H1 (cell line): Measurements from ENCODE around the gene KLK12. TPM values are rescaled to one million over a fixed set of nuclear protein-coding genes. Genes with fewer than 3 reads are reported as not detected.

Source experiments
- CTCF ChIA-PET: fragments of 300-600 bp; sonication (Branson Sonifier 250); formaldehyde crosslinking; loops from one replicate; lab custom pipeline; 2021; ENCODE audit not compliant: partially characterized antibody; lab: Charles Lee
- POLR2A ChIA-PET: fragments of 300-600 bp; sonication (Branson Sonifier 250); formaldehyde crosslinking; loops from one replicate; lab custom pipeline; 2021; ENCODE audit warnings: inconsistent platforms; ENCODE audit not compliant: partially characterized antibody; lab: Charles Lee
- DNase-seq, 2 experiments: peaks; one replicate each; pipeline versions ENCODE4 v3.0.0 to v3.0.0-alpha.2; 2010 to 2022; ENCODE audit warnings: low spot score in 2 of 2, low read depth in 1 of 2, mixed read lengths in 1 of 2
- FAIRE-seq: peaks from 2 replicates; lab custom pipeline; 2011; peaks lifted over from hg19 to GRCh38; lab: Jason Lieb, UNC
- H2AFZ ChIP-seq: 2 replicates; pipeline ENCODE4 v1.8.1; 2012; ENCODE audit warnings: low read length, inconsistent platforms
- H2AK5ac ChIP-seq: 2 replicates; pipeline ENCODE4 v1.6.1; 2013; ENCODE audit warnings: low read depth, low read length
- H2BK120ac ChIP-seq: replicated peaks from 2 replicates; pipeline ENCODE3; 2013; ENCODE audit warnings: low read depth, low read length, inconsistent platforms
- H2BK12ac ChIP-seq: 2 replicates; pipeline ENCODE4 v1.6.1; 2013; ENCODE audit warnings: low read depth, low read length
- H2BK15ac ChIP-seq: 2 replicates; pipeline ENCODE4 v1.6.1; 2013; ENCODE audit warnings: low read length
- H2BK20ac ChIP-seq: 2 replicates; pipeline ENCODE4 v1.6.1; 2013; ENCODE audit warnings: low read length
- H2BK5ac ChIP-seq: 2 replicates; pipeline ENCODE4 v1.6.1; 2013; ENCODE audit warnings: low read depth, low read length
- H3K14ac ChIP-seq: 2 replicates; pipeline ENCODE4 v1.6.1; 2013; ENCODE audit warnings: inconsistent platforms; ENCODE audit not compliant: insufficient read length
- H3K18ac ChIP-seq: 2 replicates; pipeline ENCODE4 v1.6.1; 2013; ENCODE audit warnings: low read length; ENCODE audit errors: extremely low read depth
- H3K23ac ChIP-seq: 2 replicates; pipeline ENCODE4 v1.6.1; 2013; ENCODE audit warnings: inconsistent platforms; ENCODE audit not compliant: insufficient read length
- H3K23me2 ChIP-seq: 2 replicates; pipeline ENCODE4 v1.6.1; 2013; ENCODE audit warnings: low read depth, low read length
- H3K27ac ChIP-seq: 2 replicates; pipeline ENCODE4 v1.6.1; 2011; ENCODE audit warnings: low read depth, low read length, inconsistent platforms
- H3K27me3 ChIP-seq, 4 experiments: replicated peaks in 1 of 4; 1 replicate in 1 of 4; 2 replicates in 3 of 4; pipeline versions ENCODE4 v1.6.1 to v1.8.1; 2011 to 2013; ENCODE audit warnings: low read length in 3 of 4, mild to moderate bottlenecking in 3 of 4, inconsistent platforms in 2 of 4, mixed read lengths in 2 of 4, moderate library complexity in 1 of 4; ENCODE audit not compliant: control insufficient read depth in 3 of 4, insufficient read depth in 3 of 4; ENCODE audit errors: extremely low read depth in 1 of 4
- H3K36me3 ChIP-seq, 4 experiments: 2 replicates each; pipeline versions ENCODE4 v1.6.1 to v1.8.1; 2011 to 2013; ENCODE audit warnings: mild to moderate bottlenecking in 4 of 4, low read length in 3 of 4, moderate library complexity in 2 of 4, control low read depth in 1 of 4, inconsistent platforms in 1 of 4; ENCODE audit not compliant: insufficient read depth in 4 of 4, control insufficient read depth in 2 of 4
- H3K4ac ChIP-seq: replicated peaks from 2 replicates; pipeline ENCODE3; 2013; ENCODE audit warnings: low read length, low read depth, mixed read lengths, inconsistent platforms; ENCODE audit not compliant: insufficient read length
- H3K4me1 ChIP-seq, 4 experiments: replicated peaks in 1 of 4; 1 replicate in 1 of 4; 2 replicates in 3 of 4; pipeline versions ENCODE4 v1.6.1 to v1.8.1; 2011 to 2013; ENCODE audit warnings: low read length in 3 of 4, inconsistent platforms in 2 of 4, mixed read lengths in 1 of 4; ENCODE audit not compliant: insufficient read depth in 4 of 4, control insufficient read depth in 3 of 4
- H3K4me2 ChIP-seq, 2 experiments: 2 replicates each; pipeline versions ENCODE4 v1.6.1 to v1.8.1; 2011 to 2013; ENCODE audit warnings: low read depth in 2 of 2, low read length in 2 of 2, control low read depth in 1 of 2, inconsistent platforms in 1 of 2, mild to moderate bottlenecking in 1 of 2; ENCODE audit not compliant: insufficient read depth in 1 of 2
- H3K4me3 ChIP-seq, 4 experiments: fragments of 200-600, 300-600 bp in 1 of 4; sonication (generic), shearing (Covaris generic), sonication (Bioruptor Twin) in 1 of 4; 2 replicates each; pipeline versions ENCODE4 v1.5.1 to v1.8.1; 2011 to 2016; ENCODE audit warnings: low read length in 4 of 4, low read depth in 3 of 4, control low read depth in 2 of 4, inconsistent platforms in 2 of 4, mild to moderate bottlenecking in 2 of 4, mixed read lengths in 1 of 4, moderate library complexity in 1 of 4; ENCODE audit not compliant: insufficient read depth in 2 of 4; ENCODE audit errors: extremely low read depth in 1 of 4
- H3K56ac ChIP-seq: replicated peaks from 2 replicates; pipeline ENCODE3; 2013; ENCODE audit warnings: low read depth, mild to moderate bottlenecking, mixed read lengths, low read length, inconsistent platforms; ENCODE audit not compliant: insufficient read length
- H3K79me1 ChIP-seq: 2 replicates; pipeline ENCODE4 v1.6.1; 2013; ENCODE audit warnings: low read depth, low read length, control low read depth
- H3K79me2 ChIP-seq, 2 experiments: 2 replicates each; pipeline versions ENCODE4 v1.6.1 to v1.8.1; 2012 to 2013; ENCODE audit warnings: low read length in 2 of 2, mild to moderate bottlenecking in 2 of 2, inconsistent platforms in 1 of 2; ENCODE audit not compliant: insufficient read depth in 2 of 2, control insufficient read depth in 1 of 2
- H3K9ac ChIP-seq, 4 experiments: replicated peaks in 1 of 4; 1 replicate in 1 of 4; 2 replicates in 3 of 4; pipeline versions ENCODE4 v1.6.1 to v1.8.1; 2011 to 2013; ENCODE audit warnings: low read depth in 3 of 4, low read length in 3 of 4, control low read depth in 2 of 4, mild to moderate bottlenecking in 2 of 4, moderate library complexity in 2 of 4, inconsistent platforms in 1 of 4; ENCODE audit errors: extremely low read depth in 1 of 4
- H3K9me3 ChIP-seq, 2 experiments: 2 replicates each; pipeline versions ENCODE4 v1.6.1 to v1.8.1; 2012 to 2013; ENCODE audit warnings: mild to moderate bottlenecking in 2 of 2, moderate library complexity in 2 of 2, control low read depth in 1 of 2, inconsistent platforms in 1 of 2, low read depth in 1 of 2, low read length in 1 of 2, mixed read lengths in 1 of 2; ENCODE audit not compliant: insufficient read depth in 2 of 2
- H4K20me1 ChIP-seq, 2 experiments: replicated peaks in 1 of 2; 2 replicates each; pipeline versions ENCODE3 to v1.8.1; 2011 to 2013; ENCODE audit warnings: inconsistent platforms in 2 of 2, low read length in 2 of 2, mild to moderate bottlenecking in 1 of 2; ENCODE audit not compliant: insufficient read depth in 2 of 2, control insufficient read depth in 1 of 2
- H4K5ac ChIP-seq: 2 replicates; pipeline ENCODE4 v1.6.1; 2013; ENCODE audit warnings: low read length, low read depth, mixed read lengths, inconsistent platforms; ENCODE audit not compliant: insufficient read length
- H4K8ac ChIP-seq: 2 replicates; pipeline ENCODE4 v1.8.0; 2013; ENCODE audit warnings: mild to moderate bottlenecking, moderate library complexity, low read length, inconsistent platforms; ENCODE audit not compliant: insufficient read depth; ENCODE audit errors: extremely low read depth
- H4K91ac ChIP-seq: replicated peaks from 2 replicates; pipeline ENCODE3; 2013; ENCODE audit warnings: low read length, mixed read lengths, inconsistent platforms; ENCODE audit not compliant: insufficient read length
- CTCF ChIP-seq, 3 experiments: IDR thresholded peaks; 1 replicate in 2 of 3; 2 replicates in 1 of 3; pipeline versions ENCODE4 v1.5.1 to v1.6.1; 2011; ENCODE audit warnings: low read length in 3 of 3, mild to moderate bottlenecking in 3 of 3, inconsistent platforms in 2 of 3, low read depth in 1 of 3, moderate library complexity in 1 of 3; ENCODE audit not compliant: insufficient read depth in 1 of 3; ENCODE audit errors: control extremely low read depth in 1 of 3
- TAF1 ChIP-seq: IDR thresholded peaks from 2 replicates; pipeline ENCODE4 v1.6.1; 2011; ENCODE audit warnings: mild to moderate bottlenecking, low read depth, low read length
- WGBS, 2 experiments: shearing (Covaris generic) in 1 of 2; methylation state at CpG; one replicate each; pipeline versions ENCODE4 v1.1.6 to v1.1.7; 2013 to 2015; ENCODE audit warnings: low lambda C conversion rate in 2 of 2, mixed read lengths in 2 of 2, inconsistent platforms in 1 of 2, low coverage in 1 of 2, missing lambda C conversion rate in 1 of 2; ENCODE audit not compliant: insufficient replicate concordance in 2 of 2, insufficient coverage in 1 of 2, insufficient read length in 1 of 2; ENCODE audit errors: extremely low coverage in 1 of 2, missing lambda C conversion rate in 1 of 2; 5-methylcytosine and 5-hydroxymethylcytosine counted together
- polyA plus RNA-seq, 7 experiments: library from polyadenylated mRNA; depleted of rRNA in 3 of 7; stranded (reverse) in 5 of 7; unstranded in 2 of 7; fragments of >200 nt in 5 of 7; fragments of 200-250 nt in 2 of 7; gene quantifications; 1 replicate in 5 of 7; 2 replicates in 1 of 7; 4 replicates in 1 of 7; pipeline versions ENCODE4 v1.2.1 to v1.2.3, GENCODE V29; 2011 to 2013; ENCODE audit warnings: missing spikeins in 2 of 7, mixed read lengths in 2 of 7
- total RNA-seq: library from RNA; stranded (reverse); fragmentation: NEBNext Ultra II Directional; extraction: Animal tissue kit (Norgen Biotek cat#: 25700); gene quantifications from 2 replicates; pipeline ENCODE4 v1.2.1, GENCODE V29; 2021

The KLK12 gene
- total and polyA plus RNA-seq, 2 of the 8 experiments (the other 6 are each of a cell fraction or from before 2014, with no cell fraction given): 0.24 TPM; not detected in 1

DNA sequence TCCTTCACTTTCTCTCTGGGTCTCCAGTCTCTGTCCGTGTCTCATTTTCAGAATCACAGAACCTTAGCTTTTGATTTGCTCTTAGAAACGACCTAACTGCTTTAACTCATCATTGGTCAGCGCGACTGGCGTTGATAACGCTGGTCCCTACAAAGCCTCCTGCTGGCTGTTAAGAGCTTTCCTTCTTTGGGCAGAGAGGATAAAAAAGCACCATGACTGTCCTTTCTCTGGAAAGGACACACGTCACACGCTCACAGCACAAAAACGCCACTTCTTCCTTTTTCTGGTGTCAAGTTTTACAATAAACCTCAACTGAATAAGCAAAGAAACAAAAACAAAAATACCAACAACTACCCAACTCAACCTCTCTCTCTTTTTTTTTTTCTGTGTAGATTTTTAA is 1.7 kb upstream of the KLK12 start:
- Histone ChIP-seq H3K4ac (no peak overlapping the region), H3K4me2 (no peak overlapping the region), H3K23ac (no peak overlapping the region), H3K79me2 (no peaks in the 10 kb centered on the region), H2BK12ac (0 out of 2 replicates have a peak overlapping the region, but pooled peaks have one; percentile 22), H3K27me3 (no peaks in the 10 kb centered on the region), H2BK15ac (no peak overlapping the region), H3K79me1 (no peaks in the 10 kb centered on the region; the same call in 1 of the 2 replicates), H3K4me1 (peaks cover 0 to 3% (median 1%) of the 10 kb centered on the region in 4 experiments; a peak in 2 of 7 replicates), H3K9ac (no peak overlapping the region), H3K14ac (no peak overlapping the region), H3K4me3 (no peak overlapping the region), H4K5ac (no peak overlapping the region), H3K18ac (no peak overlapping the region; the same call in 1 of the 2 replicates), H3K56ac (no peak overlapping the region), H2AK5ac (no peak overlapping the region), H4K20me1 (peaks cover 0 to 1% of the 10 kb centered on the region in 2 experiments), H3K9me3 (no peaks in the 10 kb centered on the region), H3K36me3 (no peaks in the 10 kb centered on the region), H4K91ac (no peak overlapping the region), H2AFZ (no peak overlapping the region), H2BK20ac (no peak overlapping the region), H2BK5ac (no peak overlapping the region), H4K8ac (no peak overlapping the region), H3K23me2 (no peaks in the 10 kb centered on the region), H3K27ac (no peak overlapping the region), H2BK120ac (no peak overlapping the region)
- DNase-seq (no peak), FAIRE-seq (peak; percentile 13)
- ChIA-PET POLR2A (interaction anchor here (0.7 to 2.2 kb wide), 4 partner anchors 9 to 242 kb away, joined by 3 to 6 read pairs (median 4); no protein-coding TSS in a partner anchor), CTCF (interaction anchor here (0.6 to 1.1 kb wide), 5 partner anchors 15 to 431 kb away, joined by 3 to 9 read pairs (median 3); no protein-coding TSS in a partner anchor)
- 69% methylated on average over 9 of the region's 9 CpGs; no CpG with 5 or more reads in 1 of the 2 experiments for WGBS, 2 experiments
- TF ChIP-seq CTCF (IDR thresholded peaks at IDR 0.05; ENCODE audit: control extremely low read depth in 1 of 3, insufficient read depth in 1 of 3, low read depth in 1 of 3, low read length in 3 of 3) (peak in 1 of 3 experiments; percentile 23; a peak in 2 of 4 replicates), TAF1 (no peak)
